ENCODE measurements around the gene COG5.

The COG5 gene

GRCh38 chr7:107387128-107387527 lies 176.6 kb downstream of the COG5 start:
- peaks cover 5 to 6% of the 10 kb centered on the region in 2 experiments for H3K4me1 ChIP-seq (ENCODE audit: control insufficient read depth in 1 of 2, insufficient read depth in 1 of 2, low read depth in 1 of 2, low read length in 1 of 2)
- TF ChIP-seq CTCF (IDR thresholded peaks at IDR 0.05), result no peak
- H3K4me3 ChIP-seq (ENCODE audit: low read depth in 1 of 2, low read length in 1 of 2), result no peak overlapping the region
- H3K36me3 ChIP-seq, result no peaks in the 10 kb centered on the region
- H3K9me3 ChIP-seq, result no peaks in the 10 kb centered on the region
- no peak overlapping the region for H3K27ac ChIP-seq
- no peaks in the 10 kb centered on the region for H3K27me3 ChIP-seq

DNA sequence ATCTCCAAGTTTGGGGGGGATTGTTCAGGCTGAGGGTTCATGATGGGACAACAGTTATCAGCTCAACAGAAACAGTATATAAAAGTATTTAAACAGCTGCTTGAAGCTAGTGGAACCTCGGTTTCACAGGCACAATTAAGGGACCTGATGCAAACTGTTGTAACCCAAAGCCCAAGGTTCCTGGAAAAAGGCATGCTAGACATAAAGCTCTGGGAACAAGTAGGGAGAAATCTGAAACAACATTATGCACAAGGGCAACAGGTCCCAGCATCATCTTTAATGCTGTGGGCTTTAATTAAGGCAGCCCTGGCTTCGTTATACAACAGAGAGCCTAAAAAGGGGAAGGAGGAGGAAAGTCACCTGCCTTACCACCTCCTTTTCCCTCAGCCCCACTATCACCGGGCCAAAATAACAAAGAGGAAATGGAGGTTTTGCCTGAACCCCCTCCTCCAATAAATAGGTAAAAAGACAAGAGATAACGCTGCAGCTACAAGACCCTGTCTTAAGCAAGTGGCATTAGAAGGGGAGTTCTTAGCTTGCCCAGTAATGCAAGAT lies 177.1 kb downstream of the COG5 start:
- Histone ChIP-seq H3K27me3 (no peaks in the 10 kb centered on the region), H3K27ac (no peak overlapping the region), H3K9me3 (no peaks in the 10 kb centered on the region), H3K4me1 (ENCODE audit: control insufficient read depth in 1 of 2, insufficient read depth in 1 of 2, low read depth in 1 of 2, low read length in 1 of 2) (peaks cover 5 to 6% of the 10 kb centered on the region in 2 experiments), H3K4me3 (ENCODE audit: low read depth in 1 of 2, low read length in 1 of 2) (no peak overlapping the region), H3K36me3 (no peaks in the 10 kb centered on the region)
- no peak for TF ChIP-seq CTCF (IDR thresholded peaks at IDR 0.05)

DNA sequence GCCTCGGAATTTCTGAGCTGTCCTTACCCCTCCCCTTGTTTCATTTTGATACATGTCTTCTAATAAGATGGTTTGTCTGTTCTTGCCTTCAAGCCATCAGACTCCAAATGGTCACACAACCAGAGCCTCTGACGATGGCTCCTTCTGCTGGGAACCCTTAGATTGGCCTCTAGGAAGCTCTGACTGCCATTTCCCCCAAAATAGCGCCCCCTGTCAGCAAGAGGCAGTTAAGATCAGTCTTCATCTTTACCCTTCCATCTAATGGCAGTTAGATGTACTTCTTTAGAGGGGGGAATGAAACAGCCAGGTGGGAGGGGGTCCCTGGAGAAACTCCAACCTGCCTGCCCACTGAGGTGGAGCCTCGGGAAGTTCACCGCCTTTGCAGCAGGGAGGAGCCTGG lies 179.7 kb downstream of the COG5 start:
- no peaks in the 10 kb centered on the region for H3K9me3 ChIP-seq
- peaks cover 5 to 6% of the 10 kb centered on the region in 2 experiments for H3K4me1 ChIP-seq (ENCODE audit: control insufficient read depth in 1 of 2, insufficient read depth in 1 of 2, low read depth in 1 of 2, low read length in 1 of 2)
- H3K4me3 ChIP-seq (ENCODE audit: low read depth in 1 of 2, low read length in 1 of 2), result no peak overlapping the region
- TF ChIP-seq CTCF (IDR thresholded peaks at IDR 0.05), result no peak
- no peak overlapping the region for H3K27ac ChIP-seq
- H3K36me3 ChIP-seq, result no peaks in the 10 kb centered on the region
- H3K27me3 ChIP-seq, result no peaks in the 10 kb centered on the region

DNA sequence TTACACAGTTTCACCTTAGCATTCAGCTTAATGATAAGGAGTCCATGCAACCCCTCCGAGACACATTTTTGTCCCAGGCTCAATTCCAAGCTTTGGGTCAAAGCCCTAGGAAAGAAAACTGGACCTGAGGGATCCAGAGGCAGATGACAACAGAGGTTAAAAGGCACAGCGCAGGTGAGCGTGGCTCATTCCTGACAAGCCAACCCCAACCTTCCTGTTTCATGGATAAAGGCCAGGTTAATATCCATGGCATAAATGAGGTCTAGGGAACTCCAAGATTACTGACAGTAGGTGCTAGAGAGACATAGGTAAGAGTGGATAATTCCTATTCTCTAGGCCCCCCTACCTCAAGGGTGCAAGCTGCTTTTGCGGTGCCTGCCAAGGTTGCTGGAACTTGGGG lies 180.5 kb downstream of the COG5 start:
- Histone ChIP-seq H3K36me3 (no peaks in the 10 kb centered on the region), H3K4me3 (ENCODE audit: low read depth in 1 of 2, low read length in 1 of 2) (no peak overlapping the region), H3K27ac (no peak overlapping the region), H3K27me3 (no peaks in the 10 kb centered on the region), H3K4me1 (ENCODE audit: control insufficient read depth in 1 of 2, insufficient read depth in 1 of 2, low read depth in 1 of 2, low read length in 1 of 2) (peaks cover 5 to 6% of the 10 kb centered on the region in 2 experiments), H3K9me3 (no peaks in the 10 kb centered on the region)
- TF ChIP-seq CTCF (IDR thresholded peaks at IDR 0.05), result no peak

- H3K4me3 ChIP-seq (ENCODE audit: low read depth in 1 of 2, low read length in 1 of 2), result no peak overlapping the region
- no peaks in the 10 kb centered on the region for H3K4me1 ChIP-seq (ENCODE audit: control insufficient read depth in 1 of 2, insufficient read depth in 1 of 2, low read depth in 1 of 2, low read length in 1 of 2)
- no peak overlapping the region for H3K27ac ChIP-seq
- H3K9me3 ChIP-seq, result no peaks in the 10 kb centered on the region
- TF ChIP-seq CTCF (IDR thresholded peaks at IDR 0.05), result no peak
- no peaks in the 10 kb centered on the region for H3K36me3 ChIP-seq
- no peaks in the 10 kb centered on the region for H3K27me3 ChIP-seq
Observed at GRCh38 chr7:107381453-107381852, 182.3 kb downstream of the COG5 start.

DNA sequence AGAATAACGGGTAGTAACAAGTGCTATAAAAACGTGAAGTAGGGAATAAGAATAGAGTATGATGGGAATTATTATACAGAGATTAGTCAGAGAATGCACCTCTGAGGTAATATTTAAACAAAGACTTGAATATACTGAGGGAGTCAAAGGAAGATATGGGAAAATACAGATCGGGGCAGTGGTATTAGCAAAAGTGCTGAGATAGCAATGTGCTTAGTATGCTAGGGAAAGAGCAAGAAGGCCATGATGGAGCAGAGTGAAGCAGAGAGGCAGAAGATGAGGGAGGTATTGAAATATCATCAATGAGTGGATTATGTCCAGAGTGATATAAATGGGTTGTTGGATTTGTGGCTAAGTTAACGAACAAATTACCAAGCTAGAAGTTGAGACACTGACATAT lies 190.4 kb downstream of the COG5 start:
- TF ChIP-seq CTCF (IDR thresholded peaks at IDR 0.05), result no peak
- H3K4me1 ChIP-seq (ENCODE audit: control insufficient read depth in 1 of 2, insufficient read depth in 1 of 2, low read depth in 1 of 2, low read length in 1 of 2), result no peaks in the 10 kb centered on the region
- H3K27ac ChIP-seq, result no peak overlapping the region
- H3K9me3 ChIP-seq, result no peaks in the 10 kb centered on the region
- H3K27me3 ChIP-seq, result no peaks in the 10 kb centered on the region
- H3K36me3 ChIP-seq, result no peaks in the 10 kb centered on the region
- no peak overlapping the region for H3K4me3 ChIP-seq (ENCODE audit: low read depth in 1 of 2, low read length in 1 of 2)

All from neutrophil (primary cell).